Measurements from ENCODE around the gene ZNF778. TPM values are rescaled to one million over a fixed set of nuclear protein-coding genes. Genes with fewer than 3 reads are reported as not detected.
A peak's percentile ranks its signal among the peaks of the same experiment; 100 is the strongest.

Gene ZNF778
- total and polyA plus RNA-seq, 2 of the 13 experiments (the other 11 are each of a cell fraction or from before 2014, with no cell fraction given) = 3.8 to 7.2 TPM

DNA sequence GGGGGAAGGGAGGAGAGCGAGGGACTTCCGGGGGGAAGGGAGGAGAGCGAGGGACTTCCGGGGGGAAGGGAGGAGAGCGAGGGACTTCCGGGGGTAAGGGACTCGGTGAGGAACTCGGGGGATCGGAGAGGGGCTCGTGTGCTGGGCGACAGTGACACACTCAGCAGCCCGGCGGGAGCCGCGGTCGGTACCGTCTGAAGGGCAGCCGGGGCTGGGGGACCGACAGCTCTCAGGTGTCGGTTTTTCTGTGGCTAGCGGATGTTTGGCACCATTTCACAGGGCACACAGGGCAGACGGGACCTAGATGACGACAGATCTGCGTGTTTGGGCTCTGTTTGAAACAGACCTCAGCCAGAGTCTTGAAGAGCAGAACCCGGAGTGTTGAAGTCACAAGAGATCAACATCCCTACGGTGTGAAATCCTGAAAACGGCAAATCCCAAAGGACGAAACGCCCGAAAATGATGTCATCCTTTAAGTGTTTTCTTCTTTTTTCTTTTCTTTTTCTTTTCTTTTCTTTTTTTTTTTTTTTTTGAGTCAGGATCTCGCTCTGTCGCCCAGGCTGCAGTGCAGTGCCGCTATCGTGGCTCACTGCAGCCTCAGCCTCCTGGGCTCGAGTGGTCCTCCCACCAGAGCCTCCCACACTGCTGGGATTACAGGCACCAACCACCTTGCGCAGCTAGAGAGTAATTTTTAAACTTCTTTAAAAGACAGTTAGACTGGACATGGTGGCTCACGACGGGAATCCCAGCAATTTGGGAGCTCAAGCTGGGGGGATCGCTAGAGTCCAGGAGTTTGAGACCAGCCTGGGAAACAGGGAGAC is 23.9 kb downstream of the ZNF778 start (continued):
- TF ChIP-seq, protein P1, sequence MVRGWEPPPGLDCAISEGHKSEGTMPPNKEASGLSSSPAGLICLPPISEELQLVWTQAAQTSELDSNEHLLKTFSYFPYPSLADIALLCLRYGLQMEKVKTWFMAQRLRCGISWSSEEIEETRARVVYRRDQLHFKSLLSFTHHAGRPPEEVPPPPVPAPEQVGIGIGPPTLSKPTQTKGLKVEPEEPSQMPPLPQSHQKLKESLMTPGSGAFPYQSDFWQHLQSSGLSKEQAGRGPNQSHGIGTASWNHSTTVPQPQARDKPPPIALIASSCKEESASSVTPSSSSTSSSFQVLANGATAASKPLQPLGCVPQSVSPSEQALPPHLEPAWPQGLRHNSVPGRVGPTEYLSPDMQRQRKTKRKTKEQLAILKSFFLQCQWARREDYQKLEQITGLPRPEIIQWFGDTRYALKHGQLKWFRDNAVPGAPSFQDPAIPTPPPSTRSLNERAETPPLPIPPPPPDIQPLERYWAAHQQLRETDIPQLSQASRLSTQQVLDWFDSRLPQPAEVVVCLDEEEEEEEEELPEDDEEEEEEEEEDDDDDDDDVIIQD (CRISPR knock-in tag; IDR thresholded peaks at IDR 0.05; ENCODE audit: low read depth) = peak; percentile 32; the same call in 1 of the 2 replicates
- TF ChIP-seq ZNF615 (CRISPR knock-in tag; IDR thresholded peaks at IDR 0.05; ENCODE audit: borderline replicate concordance) = no peak
- TF ChIP-seq, protein P2, sequence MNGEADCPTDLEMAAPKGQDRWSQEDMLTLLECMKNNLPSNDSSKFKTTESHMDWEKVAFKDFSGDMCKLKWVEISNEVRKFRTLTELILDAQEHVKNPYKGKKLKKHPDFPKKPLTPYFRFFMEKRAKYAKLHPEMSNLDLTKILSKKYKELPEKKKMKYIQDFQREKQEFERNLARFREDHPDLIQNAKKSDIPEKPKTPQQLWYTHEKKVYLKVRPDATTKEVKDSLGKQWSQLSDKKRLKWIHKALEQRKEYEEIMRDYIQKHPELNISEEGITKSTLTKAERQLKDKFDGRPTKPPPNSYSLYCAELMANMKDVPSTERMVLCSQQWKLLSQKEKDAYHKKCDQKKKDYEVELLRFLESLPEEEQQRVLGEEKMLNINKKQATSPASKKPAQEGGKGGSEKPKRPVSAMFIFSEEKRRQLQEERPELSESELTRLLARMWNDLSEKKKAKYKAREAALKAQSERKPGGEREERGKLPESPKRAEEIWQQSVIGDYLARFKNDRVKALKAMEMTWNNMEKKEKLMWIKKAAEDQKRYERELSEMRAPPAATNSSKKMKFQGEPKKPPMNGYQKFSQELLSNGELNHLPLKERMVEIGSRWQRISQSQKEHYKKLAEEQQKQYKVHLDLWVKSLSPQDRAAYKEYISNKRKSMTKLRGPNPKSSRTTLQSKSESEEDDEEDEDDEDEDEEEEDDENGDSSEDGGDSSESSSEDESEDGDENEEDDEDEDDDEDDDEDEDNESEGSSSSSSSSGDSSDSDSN (CRISPR knock-in tag; IDR thresholded peaks at IDR 0.05) = peak; percentile 98
- TF ChIP-seq, protein P3, sequence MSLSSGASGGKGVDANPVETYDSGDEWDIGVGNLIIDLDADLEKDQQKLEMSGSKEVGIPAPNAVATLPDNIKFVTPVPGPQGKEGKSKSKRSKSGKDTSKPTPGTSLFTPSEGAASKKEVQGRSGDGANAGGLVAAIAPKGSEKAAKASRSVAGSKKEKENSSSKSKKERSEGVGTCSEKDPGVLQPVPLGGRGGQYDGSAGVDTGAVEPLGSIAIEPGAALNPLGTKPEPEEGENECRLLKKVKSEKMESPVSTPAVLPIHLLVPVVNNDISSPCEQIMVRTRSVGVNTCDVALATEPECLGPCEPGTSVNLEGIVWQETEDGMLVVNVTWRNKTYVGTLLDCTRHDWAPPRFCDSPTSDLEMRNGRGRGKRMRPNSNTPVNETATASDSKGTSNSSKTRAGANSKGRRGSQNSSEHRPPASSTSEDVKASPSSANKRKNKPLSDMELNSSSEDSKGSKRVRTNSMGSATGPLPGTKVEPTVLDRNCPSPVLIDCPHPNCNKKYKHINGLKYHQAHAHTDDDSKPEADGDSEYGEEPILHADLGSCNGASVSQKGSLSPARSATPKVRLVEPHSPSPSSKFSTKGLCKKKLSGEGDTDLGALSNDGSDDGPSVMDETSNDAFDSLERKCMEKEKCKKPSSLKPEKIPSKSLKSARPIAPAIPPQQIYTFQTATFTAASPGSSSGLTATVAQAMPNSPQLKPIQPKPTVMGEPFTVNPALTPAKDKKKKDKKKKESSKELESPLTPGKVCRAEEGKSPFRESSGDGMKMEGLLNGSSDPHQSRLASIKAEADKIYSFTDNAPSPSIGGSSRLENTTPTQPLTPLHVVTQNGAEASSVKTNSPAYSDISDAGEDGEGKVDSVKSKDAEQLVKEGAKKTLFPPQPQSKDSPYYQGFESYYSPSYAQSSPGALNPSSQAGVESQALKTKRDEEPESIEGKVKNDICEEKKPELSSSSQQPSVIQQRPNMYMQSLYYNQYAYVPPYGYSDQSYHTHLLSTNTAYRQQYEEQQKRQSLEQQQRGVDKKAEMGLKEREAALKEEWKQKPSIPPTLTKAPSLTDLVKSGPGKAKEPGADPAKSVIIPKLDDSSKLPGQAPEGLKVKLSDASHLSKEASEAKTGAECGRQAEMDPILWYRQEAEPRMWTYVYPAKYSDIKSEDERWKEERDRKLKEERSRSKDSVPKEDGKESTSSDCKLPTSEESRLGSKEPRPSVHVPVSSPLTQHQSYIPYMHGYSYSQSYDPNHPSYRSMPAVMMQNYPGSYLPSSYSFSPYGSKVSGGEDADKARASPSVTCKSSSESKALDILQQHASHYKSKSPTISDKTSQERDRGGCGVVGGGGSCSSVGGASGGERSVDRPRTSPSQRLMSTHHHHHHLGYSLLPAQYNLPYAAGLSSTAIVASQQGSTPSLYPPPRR (CRISPR knock-in tag; IDR thresholded peaks at IDR 0.05; ENCODE audit: borderline replicate concordance) = peak; percentile 41; the same call in 1 of the 2 replicates
- no peak; the same call in 1 of the 2 replicates for TF ChIP-seq ZC3H13 (CRISPR knock-in tag; IDR thresholded peaks at IDR 0.05)
- TF ChIP-seq ZNF850 (CRISPR knock-in tag; conservative IDR thresholded peaks at IDR 0.05) = no peak
- TF ChIP-seq ZBTB21 (CRISPR knock-in tag; IDR thresholded peaks at IDR 0.05) = peak; percentile 25; the same call in 1 of the 2 replicates
- TF ChIP-seq, protein P4, sequence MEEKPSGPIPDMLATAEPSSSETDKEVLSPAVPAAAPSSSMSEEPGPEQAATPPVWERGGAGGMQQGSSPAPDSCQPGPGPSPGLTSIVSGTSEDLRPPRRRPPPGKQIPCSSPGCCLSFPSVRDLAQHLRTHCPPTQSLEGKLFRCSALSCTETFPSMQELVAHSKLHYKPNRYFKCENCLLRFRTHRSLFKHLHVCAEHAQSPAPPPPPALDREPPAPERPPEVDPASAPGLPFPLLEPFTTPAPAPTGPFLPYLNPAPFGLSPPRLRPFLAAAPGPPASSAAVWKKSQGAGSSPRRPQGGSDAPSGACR (CRISPR knock-in tag; IDR thresholded peaks at IDR 0.05) = peak; percentile 92
- TF ChIP-seq, protein P5, sequence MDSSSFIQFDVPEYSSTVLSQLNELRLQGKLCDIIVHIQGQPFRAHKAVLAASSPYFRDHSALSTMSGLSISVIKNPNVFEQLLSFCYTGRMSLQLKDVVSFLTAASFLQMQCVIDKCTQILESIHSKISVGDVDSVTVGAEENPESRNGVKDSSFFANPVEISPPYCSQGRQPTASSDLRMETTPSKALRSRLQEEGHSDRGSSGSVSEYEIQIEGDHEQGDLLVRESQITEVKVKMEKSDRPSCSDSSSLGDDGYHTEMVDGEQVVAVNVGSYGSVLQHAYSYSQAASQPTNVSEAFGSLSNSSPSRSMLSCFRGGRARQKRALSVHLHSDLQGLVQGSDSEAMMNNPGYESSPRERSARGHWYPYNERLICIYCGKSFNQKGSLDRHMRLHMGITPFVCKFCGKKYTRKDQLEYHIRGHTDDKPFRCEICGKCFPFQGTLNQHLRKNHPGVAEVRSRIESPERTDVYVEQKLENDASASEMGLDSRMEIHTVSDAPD (CRISPR knock-in tag; IDR thresholded peaks at IDR 0.05) = no peak
- TF ChIP-seq KDM1A (CRISPR knock-in tag; IDR thresholded peaks at IDR 0.05) = 0 out of 2 replicates have a peak, but pooled peaks have one; percentile 28
- no peak; the same call in 1 of the 2 replicates for TF ChIP-seq HMG20A (CRISPR knock-in tag; IDR thresholded peaks at IDR 0.05; ENCODE audit: borderline replicate concordance)
- no peak for TF ChIP-seq ZNF598 (CRISPR knock-in tag; IDR thresholded peaks at IDR 0.05; ENCODE audit: borderline replicate concordance)
- peak; percentile 62; the same call in 1 of the 2 replicates for TF ChIP-seq ZSCAN29 (CRISPR knock-in tag; conservative IDR thresholded peaks at IDR 0.05)
- TF ChIP-seq ELF3 (CRISPR knock-in tag; IDR thresholded peaks at IDR 0.05) = peak; percentile 77

All from HepG2 (cell line).